ENCODE results near the gene ARID1B. TPM values are rescaled to one million over a fixed set of nuclear protein-coding genes. Genes with fewer than 3 reads are reported as not detected.

The ARID1B gene
- total and polyA plus RNA-seq, 9 of the 15 experiments (the other 6 are each of a cell fraction or from before 2014, with no cell fraction given): 12.5 to 50.5 (median 25.8) TPM

DNA sequence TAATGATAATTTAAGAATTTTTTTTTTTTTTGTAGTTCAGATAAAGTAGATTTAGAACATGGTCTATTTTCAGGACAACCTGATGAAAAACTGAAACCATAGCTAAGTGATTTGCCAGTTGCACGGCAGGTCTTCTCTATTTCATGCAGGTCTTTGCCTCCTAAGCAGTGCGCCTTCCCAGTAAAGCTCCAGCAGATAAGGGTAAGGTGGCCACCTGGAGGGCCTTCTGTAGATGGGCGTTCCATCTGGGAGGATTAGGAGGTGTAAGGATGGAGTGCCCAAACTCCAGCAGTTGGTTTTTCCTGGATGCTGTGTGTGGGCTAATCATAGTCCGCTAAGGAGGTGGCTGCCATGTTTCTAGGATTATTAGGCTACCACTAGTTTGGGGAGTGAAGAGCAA is 107.1 kb downstream of the ARID1B start:
- CTCF ChIA-PET (ENCODE audit: low intra/inter-chr PET ratio): interaction anchor here (0.7 kb wide), 1 partner anchor 1475 kb away, joined by 5 read pairs; no protein-coding TSS in a partner anchor
- BruUV-seq (replicated peaks): no TSS peak
- Histone ChIP-seq H3K9me1 (ENCODE audit: control insufficient read depth, insufficient read depth, low read length) (no peaks in the 10 kb centered on the region), H3K4me2 (ENCODE audit: insufficient read depth, low read length) (no peak overlapping the region), H3K4me3 (no peak overlapping the region), H2AFZ (ENCODE audit: low read depth, low read length) (no peak overlapping the region), H3K27me3 (ENCODE audit: control insufficient read depth in 2 of 2, insufficient read depth in 2 of 2, low read length in 2 of 2) (no peaks in the 10 kb centered on the region), H4K20me1 (replicated peaks; ENCODE audit: control insufficient read depth, insufficient read depth, low read length) (peaks cover 10% of the 10 kb centered on the region; the same call in 1 of the 2 replicates), H3K36me3 (ENCODE audit: control insufficient read depth, insufficient read depth, low read length) (no peaks in the 10 kb centered on the region), H3K4me1 (replicated peaks in 1 of 2; ENCODE audit: control insufficient read depth in 2 of 2, insufficient read depth in 2 of 2, low read length in 2 of 2) (peaks cover 7 to 24% of the 10 kb centered on the region in 2 experiments; a peak in 3 of 5 replicates), H3K9ac (ENCODE audit: insufficient read depth in 1 of 2, low read depth in 2 of 2, low read length in 2 of 2) (no peak overlapping the region), H3K79me2 (ENCODE audit: control insufficient read depth, insufficient read depth, low read length) (peaks cover 91% of the 10 kb centered on the region), H3K9me3 (replicated peaks; ENCODE audit: control insufficient read depth, insufficient read depth, low read depth, low read length) (no peaks in the 10 kb centered on the region), H3K27ac (ENCODE audit: extremely low read depth, low read depth, low read length) (no peak overlapping the region)
- POLR2A ChIA-PET: interaction anchor here (0.7 to 1.2 kb wide), 3 partner anchors 9 to 326 kb away, joined by 3 read pairs; no protein-coding TSS in a partner anchor
- no peak for TF ChIP-seq SMAD2 (IDR thresholded peaks at IDR 0.05; ENCODE audit: low read depth, low read length)
- TF ChIP-seq ZNF695 (CRISPR knock-in tag; IDR thresholded peaks at IDR 0.05): no peak
- no peak for TF ChIP-seq RBM22 (IDR thresholded peaks at IDR 0.05; ENCODE audit: low read depth, low read length, poor library complexity, severe bottlenecking)
- TF ChIP-seq RAD21 (CRISPR knock-in tag; conservative IDR thresholded peaks at IDR 0.05 in 1 of 2, IDR thresholded peaks at IDR 0.05 in 1 of 2): peak in 1 of 2 experiments; percentile 35; a peak in 1 of 4 replicates
- peak in 1 of 3 experiments; percentile 26; a peak in 2 of 6 replicates for TF ChIP-seq CTCF (IDR thresholded peaks at IDR 0.05 in 2 of 3, conservative IDR thresholded peaks at IDR 0.05 in 1 of 3; ENCODE audit: insufficient read depth in 2 of 3, low read depth in 1 of 3, low read length in 3 of 3)
- no peak for TF ChIP-seq ELK3 (CRISPR knock-in tag; IDR thresholded peaks at IDR 0.05)
- no peak for TF ChIP-seq MEIS2 (IDR thresholded peaks at IDR 0.05; ENCODE audit: partially characterized antibody)
- no peak for TF ChIP-seq ARID2 (IDR thresholded peaks at IDR 0.05)
- no peak for TF ChIP-seq DPF2 (IDR thresholded peaks at IDR 0.05)
- intact Hi-C loops (cut with micrococcal nuclease) (loop anchor here (5.0 to 10.0 kb wide), 2 partner anchors 102 to 200 kb away; no protein-coding TSS in a partner anchor), in situ Hi-C loops (cut with MboI) (no loop called here)
- FAIRE-seq (no peak), DNase-seq (ENCODE audit: extremely low read depth in 1 of 4, low spot score in 3 of 4) (peak in 1 of 4 experiments; percentile 28), ATAC-seq (peak; percentile 28; the same call in 2 of the 3 replicates)
- 66% methylated on average over 4 of the region's 4 CpGs for WGBS (ENCODE audit: insufficient coverage, low coverage, missing lambda C conversion rate)
